Peyer's patch (tissue), 4 donors: ENCODE results near the gene ZPR1.

ENCODE experiments used
- POLR2A ChIP-seq, 2 donors: fragments of 450-650 bp; IDR thresholded peaks; one replicate each; pipeline ENCODE4 v1.5.1; 2017; ENCODE audit warnings: antibody characterized with exemption in 2 of 2, mild to moderate bottlenecking in 2 of 2, moderate library complexity in 2 of 2
- TF ChIP-seq, protein P1 (sequence below), 6 experiments: fragments of 450-650 bp in 4 of 6; fragments of 200-600 bp in 2 of 6; sonication (generic) in 1 of 6; IDR thresholded peaks; one replicate each; pipeline ENCODE4 v1.5.1; 2017 to 2019; ENCODE audit warnings: antibody characterized with exemption in 6 of 6, mild to moderate bottlenecking in 3 of 6, moderate library complexity in 1 of 6

DNA sequence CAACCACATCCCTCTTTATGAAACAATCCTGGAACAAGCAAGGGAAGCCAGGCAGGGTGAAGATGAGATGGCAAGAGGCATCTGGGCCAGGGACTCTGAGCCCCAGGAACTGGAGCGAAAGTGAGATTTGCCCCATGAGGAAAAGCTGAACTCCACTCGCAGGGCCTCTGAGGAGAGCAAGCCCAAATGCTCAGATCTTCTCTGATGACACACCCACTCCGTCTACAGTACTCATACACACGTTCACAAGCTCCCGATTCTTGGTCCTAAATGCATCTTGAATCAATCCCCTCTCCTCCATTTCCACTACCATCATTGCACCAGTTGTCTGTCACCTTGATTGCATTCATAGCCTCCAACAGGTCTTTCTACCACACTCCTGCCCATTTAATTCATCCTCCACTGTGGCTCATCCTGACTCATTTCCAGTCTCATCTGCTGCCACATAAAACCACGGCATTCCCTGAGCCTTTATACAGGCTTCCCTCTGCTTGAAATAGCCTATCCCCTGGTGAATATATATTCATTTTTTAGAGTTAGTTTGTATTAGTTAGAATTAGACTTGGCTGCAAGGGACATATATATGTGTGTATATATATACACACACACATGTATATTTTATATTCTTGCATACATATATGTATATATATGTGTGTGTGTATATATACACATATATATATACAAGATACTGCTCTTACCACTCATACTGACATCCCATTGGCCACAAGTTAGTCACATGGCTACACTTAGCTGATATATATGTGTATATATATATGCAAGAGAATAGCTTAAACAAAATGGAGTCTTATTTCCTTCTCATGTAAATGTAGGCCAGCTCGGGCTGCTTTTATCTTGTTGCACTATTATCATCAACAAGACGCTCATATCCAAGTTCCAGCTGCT is 5.3 kb upstream of the ZPR1 start:
- TF ChIP-seq, protein P1, sequence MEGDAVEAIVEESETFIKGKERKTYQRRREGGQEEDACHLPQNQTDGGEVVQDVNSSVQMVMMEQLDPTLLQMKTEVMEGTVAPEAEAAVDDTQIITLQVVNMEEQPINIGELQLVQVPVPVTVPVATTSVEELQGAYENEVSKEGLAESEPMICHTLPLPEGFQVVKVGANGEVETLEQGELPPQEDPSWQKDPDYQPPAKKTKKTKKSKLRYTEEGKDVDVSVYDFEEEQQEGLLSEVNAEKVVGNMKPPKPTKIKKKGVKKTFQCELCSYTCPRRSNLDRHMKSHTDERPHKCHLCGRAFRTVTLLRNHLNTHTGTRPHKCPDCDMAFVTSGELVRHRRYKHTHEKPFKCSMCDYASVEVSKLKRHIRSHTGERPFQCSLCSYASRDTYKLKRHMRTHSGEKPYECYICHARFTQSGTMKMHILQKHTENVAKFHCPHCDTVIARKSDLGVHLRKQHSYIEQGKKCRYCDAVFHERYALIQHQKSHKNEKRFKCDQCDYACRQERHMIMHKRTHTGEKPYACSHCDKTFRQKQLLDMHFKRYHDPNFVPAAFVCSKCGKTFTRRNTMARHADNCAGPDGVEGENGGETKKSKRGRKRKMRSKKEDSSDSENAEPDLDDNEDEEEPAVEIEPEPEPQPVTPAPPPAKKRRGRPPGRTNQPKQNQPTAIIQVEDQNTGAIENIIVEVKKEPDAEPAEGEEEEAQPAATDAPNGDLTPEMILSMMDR (IDR thresholded peaks at IDR 0.05), result no peak
- no peak for TF ChIP-seq POLR2A (IDR thresholded peaks at IDR 0.05)
